ENCODE results near the gene ZYX. TPM values are rescaled to one million over a fixed set of nuclear protein-coding genes. Genes with fewer than 3 reads are reported as not detected.

ZYX gene
- total RNA-seq, 1 experiment from 2014 or later, result 237 TPM

- Histone ChIP-seq H3K79me2 (ENCODE audit: insufficient read depth, low read length) (no peaks in the 10 kb centered on the region), H3K18ac (ENCODE audit: insufficient read length, low read depth, low read length) (no peak overlapping the region), H4K91ac (ENCODE audit: insufficient read length, low read depth, low read length) (no peak overlapping the region), H4K8ac (replicated peaks; ENCODE audit: insufficient read length, low read depth, low read length) (no peak overlapping the region), H2BK20ac (ENCODE audit: low read depth, low read length, poor library complexity, severe bottlenecking) (no peak overlapping the region), H3K4me1 (ENCODE audit: insufficient read depth, low read length) (no peaks in the 10 kb centered on the region), H3T11ph (ENCODE audit: low read length) (no peak overlapping the region), H2AFZ (ENCODE audit: low read length) (no peak overlapping the region), H3K4ac (ENCODE audit: low read depth, low read length) (no peak overlapping the region), H4K20me1 (ENCODE audit: control insufficient read depth, insufficient read depth, insufficient read length) (no peaks in the 10 kb centered on the region), H2AK5ac (ENCODE audit: insufficient read length, low read length) (no peak overlapping the region), H2BK120ac (ENCODE audit: low read depth, low read length, poor library complexity, severe bottlenecking) (no peak overlapping the region), H2BK5ac (ENCODE audit: insufficient read length, low read length) (no peak overlapping the region), H4K5ac (ENCODE audit: insufficient read length, low read depth, low read length) (no peak overlapping the region), H3K23me2 (ENCODE audit: insufficient read length, low read depth, low read length, poor library complexity, severe bottlenecking) (no peaks in the 10 kb centered on the region), H2BK15ac (ENCODE audit: low read depth, low read length) (no peak overlapping the region), H2BK12ac (ENCODE audit: insufficient read length, low read depth, low read length) (no peak overlapping the region), H3K14ac (ENCODE audit: insufficient read depth, low read length) (no peak overlapping the region), H3K9me3 (ENCODE audit: control insufficient read depth, low read depth, low read length) (no peaks in the 10 kb centered on the region), H3K9ac (ENCODE audit: extremely low read depth, insufficient read length, low read length) (no peak overlapping the region), H3K56ac (ENCODE audit: insufficient read length, low read depth, low read length) (no peak overlapping the region), H3K27ac (ENCODE audit: insufficient read length, low read depth, low read length) (no peak overlapping the region), H3K4me2 (ENCODE audit: insufficient read depth, insufficient read length, low read length) (no peak overlapping the region), H3K23ac (ENCODE audit: insufficient read length, low read depth, low read length) (no peak overlapping the region), H3K79me1 (ENCODE audit: insufficient read depth, low read depth, low read length, poor library complexity, severe bottlenecking) (no peaks in the 10 kb centered on the region), H3K27me3 (ENCODE audit: insufficient read depth, low read length) (no peaks in the 10 kb centered on the region)
- H3K4me1 Mint-ChIP-seq, result peaks cover 17 to 21% of the 10 kb centered on the region in 2 experiments
- peak overlapping the region in 1 of 3 experiments; percentile 79; a peak in 2 of 7 replicates for H3K27ac Mint-ChIP-seq
- WGBS (ENCODE audit: extremely low coverage, insufficient read length, low lambda C conversion rate), result no CpG with 5 or more reads among the region's 9 CpGs
- peaks cover 13% of the 10 kb centered on the region for H3K27me3 Mint-ChIP-seq (ENCODE audit: low read depth)
- H3K9me3 Mint-ChIP-seq, result no peaks in the 10 kb centered on the region
- peaks cover 12 to 29% (median 18%) of the 10 kb centered on the region in 3 experiments for H3K36me3 Mint-ChIP-seq (ENCODE audit: insufficient read depth in 1 of 3, low read depth in 3 of 3)
- no peak for DNase-seq
- TF ChIP-seq, protein P1, sequence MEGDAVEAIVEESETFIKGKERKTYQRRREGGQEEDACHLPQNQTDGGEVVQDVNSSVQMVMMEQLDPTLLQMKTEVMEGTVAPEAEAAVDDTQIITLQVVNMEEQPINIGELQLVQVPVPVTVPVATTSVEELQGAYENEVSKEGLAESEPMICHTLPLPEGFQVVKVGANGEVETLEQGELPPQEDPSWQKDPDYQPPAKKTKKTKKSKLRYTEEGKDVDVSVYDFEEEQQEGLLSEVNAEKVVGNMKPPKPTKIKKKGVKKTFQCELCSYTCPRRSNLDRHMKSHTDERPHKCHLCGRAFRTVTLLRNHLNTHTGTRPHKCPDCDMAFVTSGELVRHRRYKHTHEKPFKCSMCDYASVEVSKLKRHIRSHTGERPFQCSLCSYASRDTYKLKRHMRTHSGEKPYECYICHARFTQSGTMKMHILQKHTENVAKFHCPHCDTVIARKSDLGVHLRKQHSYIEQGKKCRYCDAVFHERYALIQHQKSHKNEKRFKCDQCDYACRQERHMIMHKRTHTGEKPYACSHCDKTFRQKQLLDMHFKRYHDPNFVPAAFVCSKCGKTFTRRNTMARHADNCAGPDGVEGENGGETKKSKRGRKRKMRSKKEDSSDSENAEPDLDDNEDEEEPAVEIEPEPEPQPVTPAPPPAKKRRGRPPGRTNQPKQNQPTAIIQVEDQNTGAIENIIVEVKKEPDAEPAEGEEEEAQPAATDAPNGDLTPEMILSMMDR (conservative IDR thresholded peaks at IDR 0.05), result no peak
- H3K4me3 Mint-ChIP-seq, result no peak overlapping the region
Measured at GRCh38 chr7:143351574-143351973, 29.6 kb upstream of the ZYX start.
